H1 (cell line): ENCODE data around the gene ASF1B. TPM values are rescaled to one million over a fixed set of nuclear protein-coding genes. Genes with fewer than 3 reads are reported as not detected.

Experiments used
- CHD1 ChIP-seq: IDR thresholded peaks from 2 replicates; pipeline ENCODE4 v1.6.1; 2012; ENCODE audit warnings: low read depth, low read length, improper control_type of control experiment
- CHD7 ChIP-seq: fragments of 300-600 bp; sonication (generic); IDR thresholded peaks from 2 replicates; pipeline ENCODE4 v1.7.1; 2012; ENCODE audit warnings: low read length, moderate library complexity, mild to moderate bottlenecking, inconsistent platforms; ENCODE audit not compliant: insufficient replicate concordance
- RAD21 ChIP-seq, 2 experiments: IDR thresholded peaks in 1 of 2; conservative IDR thresholded peaks in 1 of 2; 2 replicates each; pipeline ENCODE4 v1.6.1; 2011; ENCODE audit warnings: low read depth in 2 of 2, low read length in 2 of 2, improper control_type of control experiment in 1 of 2, inconsistent platforms in 1 of 2, mild to moderate bottlenecking in 1 of 2, moderate library complexity in 1 of 2
- RNF2 ChIP-seq: fragments of 200-900, 300-1000 bp; sonication (generic); IDR thresholded peaks from 2 replicates; pipeline ENCODE4 v1.7.1; 2016; ENCODE audit warnings: borderline replicate concordance, low read depth, mild to moderate bottlenecking, antibody characterized with exemption, low read length; ENCODE audit not compliant: poor library complexity, severe bottlenecking; ENCODE audit errors: missing control alignments
- polyA plus RNA-seq, 7 experiments: library from polyadenylated mRNA; depleted of rRNA in 3 of 7; stranded (reverse) in 5 of 7; unstranded in 2 of 7; fragments of >200 nt in 5 of 7; fragments of 200-250 nt in 2 of 7; gene quantifications; 1 replicate in 5 of 7; 2 replicates in 1 of 7; 4 replicates in 1 of 7; pipeline versions ENCODE4 v1.2.1 to v1.2.3, GENCODE V29; 2011 to 2013; ENCODE audit warnings: missing spikeins in 2 of 7, mixed read lengths in 2 of 7
- total RNA-seq: library from RNA; stranded (reverse); fragmentation: NEBNext Ultra II Directional; extraction: Animal tissue kit (Norgen Biotek cat#: 25700); gene quantifications from 2 replicates; pipeline ENCODE4 v1.2.1, GENCODE V29; 2021

ASF1B gene
- total and polyA plus RNA-seq, 2 of the 8 experiments (the other 6 are each of a cell fraction or from before 2014, with no cell fraction given): 32.6 to 59.2 TPM

- no peak for TF ChIP-seq CHD7
- no peak for TF ChIP-seq RNF2
- TF ChIP-seq RAD21 (IDR thresholded peaks at IDR 0.05 in 1 of 2, conservative IDR thresholded peaks at IDR 0.05 in 1 of 2; ENCODE audit: low read depth in 2 of 2, low read length in 2 of 2): no peak
- TF ChIP-seq CHD1: no peak
Measured at GRCh38 chr19:14141041-14141440, 4.7 kb upstream of the ASF1B start (continued).
